Tibial nerve (tissue), 4 donors: ENCODE data around the gene MAP3K20. TPM values are rescaled to one million over a fixed set of nuclear protein-coding genes. Genes with fewer than 3 reads are reported as not detected.
"Not testable (repeated sequence)": the region's sequence is repeated elsewhere in the genome, so short reads cannot be mapped to it uniquely, and the experiment has no call there.

ENCODE experiments used
- DNase-seq, 2 donors: peaks; one replicate each; pipeline ENCODE4 v3.0.0-alpha.2; 2019; ENCODE audit warnings: low spot score in 2 of 2
- H3K27ac ChIP-seq, 4 donors: fragments of 200-600 bp; sonication (generic) in 3 of 4; one replicate each; pipeline ENCODE4 v1.5.1; 2017 to 2019; ENCODE audit warnings: mild to moderate bottlenecking in 1 of 4
- H3K27me3 ChIP-seq, 2 donors: fragments of 200-600 bp; sonication (generic) in 1 of 2; one replicate each; pipeline versions ENCODE4 v1.5.1 to v1.6.0; 2017 to 2019
- H3K36me3 ChIP-seq, 3 donors: fragments of 200-600 bp; sonication (generic); one replicate each; pipeline ENCODE4 v1.5.1; 2018 to 2019
- H3K4me1 ChIP-seq, 4 donors: fragments of 200-600 bp; sonication (generic) in 3 of 4; one replicate each; pipeline ENCODE4 v1.5.1; 2017 to 2019
- H3K4me3 ChIP-seq, 4 donors: fragments of 200-600 bp; sonication (generic) in 3 of 4; one replicate each; pipeline ENCODE4 v1.5.1; 2017 to 2019; ENCODE audit warnings: mild to moderate bottlenecking in 1 of 4, moderate library complexity in 1 of 4
- H3K9me3 ChIP-seq, 4 donors: fragments of 200-600 bp; sonication (generic) in 3 of 4; one replicate each; pipeline ENCODE4 v1.5.1; 2017 to 2019
- CTCF ChIP-seq, 5 experiments: fragments of 200-600 bp in 3 of 5; fragments of 450-650 bp in 2 of 5; sonication (generic) in 3 of 5; IDR thresholded peaks; one replicate each; pipeline ENCODE4 v1.5.1; 2016 to 2019; ENCODE audit warnings: antibody characterized with exemption in 5 of 5, mild to moderate bottlenecking in 3 of 5, moderate library complexity in 2 of 5
- EP300 ChIP-seq, 2 donors: sonication (generic); formaldehyde crosslinking; IDR thresholded peaks; one replicate each; pipeline ENCODE4 v1.6.1; 2017; ENCODE audit warnings: antibody characterized with exemption in 2 of 2, mild to moderate bottlenecking in 1 of 2
- POLR2A ChIP-seq, 2 donors: fragments of 450-650 bp; IDR thresholded peaks; one replicate each; pipeline ENCODE4 v1.6.1; 2017; ENCODE audit warnings: antibody characterized with exemption in 2 of 2, mild to moderate bottlenecking in 2 of 2, moderate library complexity in 2 of 2
- WGBS, 2 donors: methylation state at CpG; one replicate each; pipeline ENCODE4 v1.1.5; 2018; 5-methylcytosine and 5-hydroxymethylcytosine counted together
- total RNA-seq, 4 donors: library from RNA; depleted of rRNA; stranded (reverse); fragments of >200 nt; gene quantifications; one replicate each; pipeline ENCODE4 v1.1.0, GENCODE V29; 2016

The MAP3K20 gene
- total RNA-seq, 4 donors from 2014 or later, result 21.9 to 32.6 (median 23.2) TPM

GRCh38 chr2:173254659-173255058 is 179.0 kb downstream of the MAP3K20 start:
- no peaks in the 10 kb centered on the region for H3K4me1 ChIP-seq
- H3K9me3 ChIP-seq, result no peaks in the 10 kb centered on the region
- 90 to 92% methylated on average over 1 of the region's 1 CpG for WGBS, 2 donors
- TF ChIP-seq EP300 (IDR thresholded peaks at IDR 0.05) (no peak), CTCF (IDR thresholded peaks at IDR 0.05) (no peak), POLR2A (IDR thresholded peaks at IDR 0.05) (no peak)
- no peak overlapping the region for H3K27ac ChIP-seq
- no peaks in the 10 kb centered on the region for H3K27me3 ChIP-seq
- no peak overlapping the region for H3K4me3 ChIP-seq
- DNase-seq, result no peak
- peaks cover 0 to 18% (median 0%) of the 10 kb centered on the region in 3 donors for H3K36me3 ChIP-seq

- Histone ChIP-seq H3K9me3 (no peaks in the 10 kb centered on the region), H3K27me3 (no peaks in the 10 kb centered on the region), H3K4me3 (no peak overlapping the region), H3K4me1 (no peaks in the 10 kb centered on the region), H3K36me3 (peaks cover 0 to 32% (median 0%) of the 10 kb centered on the region in 3 donors), H3K27ac (no peak overlapping the region)
- WGBS, 2 donors, result 61 to 72% methylated on average over 4 of the region's 4 CpGs
- TF ChIP-seq CTCF (IDR thresholded peaks at IDR 0.05) (no peak), EP300 (IDR thresholded peaks at IDR 0.05) (no peak), POLR2A (IDR thresholded peaks at IDR 0.05) (no peak)
- no peak for DNase-seq
These were observed 183.1 kb downstream of the MAP3K20 start for GRCh38 chr2:173258701-173259100.

- H3K36me3 ChIP-seq, result peaks cover 0 to 58% (median 0%) of the 10 kb centered on the region in 3 donors
- H3K27ac ChIP-seq, H3K27me3 ChIP-seq, DNase-seq, H3K4me1 ChIP-seq, H3K4me3 ChIP-seq, H3K9me3 ChIP-seq: not testable (repeated sequence)
- 89 to 93% methylated on average over 5 of the region's 5 CpGs for WGBS, 2 donors
These were observed 186.7 kb downstream of the MAP3K20 start for GRCh38 chr2:173262356-173262755.

GRCh38 chr2:173264151-173264550 is 188.5 kb downstream of the MAP3K20 start:
- 87 to 91% methylated on average over 4 of the region's 4 CpGs for whole genome bisulfite sequencing, 2 donors
- Histone ChIP-seq H3K4me1 (peaks cover 0 to 2% (median 0%) of the 10 kb centered on the region in 4 donors), H3K36me3 (peaks cover 0 to 51% (median 0%) of the 10 kb centered on the region in 3 donors), H3K4me3 (no peak overlapping the region), H3K27ac (no peak overlapping the region), H3K27me3 (no peaks in the 10 kb centered on the region), H3K9me3 (no peaks in the 10 kb centered on the region)
- TF ChIP-seq EP300 (IDR thresholded peaks at IDR 0.05), result no peak
- no peak for TF ChIP-seq CTCF (IDR thresholded peaks at IDR 0.05)
- TF ChIP-seq POLR2A (IDR thresholded peaks at IDR 0.05), result no peak
- no peak for DNase-seq

GRCh38 chr2:173264603-173265366 is 189.1 kb downstream of the MAP3K20 start:
- no peaks in the 10 kb centered on the region for H3K27me3 ChIP-seq
- 62 to 64% methylated on average over 14 of the region's 14 CpGs for WGBS, 2 donors
- peaks cover 0 to 2% (median 0%) of the 10 kb centered on the region in 4 donors for H3K4me1 ChIP-seq
- H3K27ac ChIP-seq, result no peak overlapping the region
- TF ChIP-seq EP300 (IDR thresholded peaks at IDR 0.05), result peak in 1 of 2 donors; percentile 48
- no peak for TF ChIP-seq POLR2A (IDR thresholded peaks at IDR 0.05)
- peak in 1 of 2 donors; percentile 17 for DNase-seq
- no peaks in the 10 kb centered on the region for H3K9me3 ChIP-seq
- H3K4me3 ChIP-seq, result peak overlapping the region in 1 of 4 donors; percentile 20
- peaks cover 0 to 45% (median 0%) of the 10 kb centered on the region in 3 donors for H3K36me3 ChIP-seq

- Histone ChIP-seq H3K27me3 (no peaks in the 10 kb centered on the region), H3K36me3 (peaks cover 0 to 4% (median 0%) of the 10 kb centered on the region in 3 donors), H3K4me3 (no peak overlapping the region), H3K4me1 (no peaks in the 10 kb centered on the region), H3K9me3 (peaks cover 0 to 8% (median 0%) of the 10 kb centered on the region in 4 donors), H3K27ac (no peak overlapping the region)
- no peak for TF ChIP-seq POLR2A (IDR thresholded peaks at IDR 0.05)
- TF ChIP-seq CTCF (IDR thresholded peaks at IDR 0.05), result no peak
- no peak for TF ChIP-seq EP300 (IDR thresholded peaks at IDR 0.05)
- DNase-seq, result no peak
- WGBS, 2 donors, result 78 to 87% methylated on average over 2 of the region's 2 CpGs
These were observed 195.5 kb downstream of the MAP3K20 start for GRCh38 chr2:173271135-173271534.
